Fibroblast of lung (primary cell): ENCODE measurements around the gene HRH1.

Experiments
- CTCF ChIP-seq, 2 donors: IDR thresholded peaks in 1 of 2; conservative IDR thresholded peaks in 1 of 2; 1 replicate in 1 of 2; 2 replicates in 1 of 2; pipeline ENCODE4 v1.5.1; 2011 to 2012; ENCODE audit warnings: low read length in 2 of 2, control low read depth in 1 of 2, inconsistent platforms in 1 of 2, low read depth in 1 of 2, mild to moderate bottlenecking in 1 of 2
- EZH2 ChIP-seq: IDR thresholded peaks from 2 replicates; pipeline ENCODE4 v1.5.1; 2012; ENCODE audit warnings: low read length, control low read depth, mild to moderate bottlenecking; ENCODE audit errors: missing control alignments

GRCh38 chr3:11212299-11212608 lies 58.0 kb downstream of the HRH1 start:
- TF ChIP-seq CTCF (conservative IDR thresholded peaks at IDR 0.05 in 1 of 2, IDR thresholded peaks at IDR 0.05 in 1 of 2; ENCODE audit: low read depth in 1 of 2, low read length in 2 of 2) (no peak), EZH2 (no peak)
